ENCODE measurements around the gene VSX1.

The VSX1 gene

GRCh38 chr20:25063981-25064380 lies 18.0 kb downstream of the VSX1 start:
- TF ChIP-seq ZC3H10 (CRISPR knock-in tag; IDR thresholded peaks at IDR 0.05) (no peak), OSR1 (CRISPR knock-in tag; IDR thresholded peaks at IDR 0.05) (no peak), GLIS3 (CRISPR knock-in tag; IDR thresholded peaks at IDR 0.05) (no peak), ESRRG (CRISPR knock-in tag; IDR thresholded peaks at IDR 0.05) (no peak), ZFP30 (CRISPR knock-in tag; IDR thresholded peaks at IDR 0.05) (no peak), PATZ1 (CRISPR knock-in tag; IDR thresholded peaks at IDR 0.05; ENCODE audit: borderline replicate concordance) (no peak), POU6F1 (CRISPR knock-in tag; IDR thresholded peaks at IDR 0.05; ENCODE audit: borderline replicate concordance, low read depth) (no peak), RARB (CRISPR knock-in tag; IDR thresholded peaks at IDR 0.05) (no peak), CSDC2 (CRISPR knock-in tag; IDR thresholded peaks at IDR 0.05) (no peak), ZNF70 (CRISPR knock-in tag; IDR thresholded peaks at IDR 0.05) (no peak), ARNTL (CRISPR knock-in tag; IDR thresholded peaks at IDR 0.05; ENCODE audit: borderline replicate concordance, low read depth) (no peak), ZNF8 (CRISPR knock-in tag; IDR thresholded peaks at IDR 0.05) (no peak), TOX (CRISPR knock-in tag; IDR thresholded peaks at IDR 0.05; ENCODE audit: borderline replicate concordance) (no peak), ZFP3 (CRISPR knock-in tag; IDR thresholded peaks at IDR 0.05) (no peak), TCF4 (CRISPR knock-in tag; IDR thresholded peaks at IDR 0.05; ENCODE audit: borderline replicate concordance) (no peak), ZNF565 (CRISPR knock-in tag; conservative IDR thresholded peaks at IDR 0.05; ENCODE audit: low read depth) (no peak), BACH2 (CRISPR knock-in tag; IDR thresholded peaks at IDR 0.05; ENCODE audit: borderline replicate concordance) (no peak), ISL1 (CRISPR knock-in tag; IDR thresholded peaks at IDR 0.05) (no peak), CREB5 (CRISPR knock-in tag; IDR thresholded peaks at IDR 0.05; ENCODE audit: low read depth) (no peak), SNAI2 (CRISPR knock-in tag; IDR thresholded peaks at IDR 0.05) (no peak)
- ATAC-seq, result no peak

- no peak for ATAC-seq
- TF ChIP-seq TOX (CRISPR knock-in tag; IDR thresholded peaks at IDR 0.05; ENCODE audit: borderline replicate concordance) (no peak), POU6F1 (CRISPR knock-in tag; IDR thresholded peaks at IDR 0.05; ENCODE audit: borderline replicate concordance, low read depth) (no peak), ESRRG (CRISPR knock-in tag; IDR thresholded peaks at IDR 0.05) (no peak), BACH2 (CRISPR knock-in tag; IDR thresholded peaks at IDR 0.05; ENCODE audit: borderline replicate concordance) (no peak), PATZ1 (CRISPR knock-in tag; IDR thresholded peaks at IDR 0.05; ENCODE audit: borderline replicate concordance) (no peak), ZNF70 (CRISPR knock-in tag; IDR thresholded peaks at IDR 0.05) (no peak), ZFP30 (CRISPR knock-in tag; IDR thresholded peaks at IDR 0.05) (no peak), CREB5 (CRISPR knock-in tag; IDR thresholded peaks at IDR 0.05; ENCODE audit: low read depth) (no peak), ZC3H10 (CRISPR knock-in tag; IDR thresholded peaks at IDR 0.05) (no peak), ARNTL (CRISPR knock-in tag; IDR thresholded peaks at IDR 0.05; ENCODE audit: borderline replicate concordance, low read depth) (no peak), TSHZ2 (CRISPR knock-in tag; IDR thresholded peaks at IDR 0.05) (no peak), GLIS3 (CRISPR knock-in tag; IDR thresholded peaks at IDR 0.05) (no peak), RARB (CRISPR knock-in tag; IDR thresholded peaks at IDR 0.05) (no peak), CSRNP3 (CRISPR knock-in tag; IDR thresholded peaks at IDR 0.05) (no peak), ZNF565 (CRISPR knock-in tag; conservative IDR thresholded peaks at IDR 0.05; ENCODE audit: low read depth) (no peak), TCF4 (CRISPR knock-in tag; IDR thresholded peaks at IDR 0.05; ENCODE audit: borderline replicate concordance) (no peak), PPARA (CRISPR knock-in tag; IDR thresholded peaks at IDR 0.05; ENCODE audit: borderline replicate concordance) (no peak)
These were observed 18.4 kb downstream of the VSX1 start for GRCh38 chr20:25063546-25063945.

Measured in SK-N-SH treated with all-trans-retinoic acid at 6 μM for 48 hours (cell line).